T-helper 1 cell treated with Interleukin-12 subunit alpha and Interleukin-12 subunit beta and Interleukin-4 antibody, amounts not matched to agents 30 ng/mL and 1 ng/mL, for 36 hours (primary cell): ENCODE results near the gene GNAL. TPM values are rescaled to one million over a fixed set of nuclear protein-coding genes. Genes with fewer than 3 reads are reported as not detected.

Source experiments
- intact Hi-C: fragments of 100-400 bp; cut with micrococcal nuclease; formaldehyde crosslinking; loops from one replicate; pipeline ENCODE4 v1.15.1; 2024
- total RNA-seq: library from RNA; stranded (reverse); gene quantifications from 2 replicates; pipeline ENCODE4 v1.2.3, GENCODE V29; 2022

The GNAL gene
- total RNA-seq, 1 donor from 2014 or later: 2.6 TPM

DNA sequence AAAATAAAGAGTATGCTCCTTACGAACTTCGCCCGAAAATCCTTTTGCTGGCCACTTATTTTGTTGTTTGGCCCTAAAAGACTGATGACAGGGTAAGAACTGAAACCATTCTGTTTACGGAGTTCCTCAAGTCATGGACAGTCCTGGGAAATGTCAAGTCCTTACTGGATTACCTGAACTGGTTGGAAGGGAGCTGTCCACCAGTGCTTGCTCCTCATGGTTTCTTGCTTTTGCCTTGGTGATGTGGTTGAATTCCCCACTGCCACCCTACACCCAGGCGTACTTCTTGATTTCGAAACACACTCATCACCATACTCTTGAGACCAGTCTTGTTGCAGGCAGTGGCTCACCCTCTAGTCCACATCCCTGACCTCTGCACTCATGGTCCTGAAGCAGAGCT lies 113.1 kb downstream of the GNAL start:
- intact Hi-C loops: no loop called here

GRCh38 chr18:11802586-11802985 lies 113.5 kb downstream of the GNAL start:
- intact Hi-C loops: no loop called here

DNA sequence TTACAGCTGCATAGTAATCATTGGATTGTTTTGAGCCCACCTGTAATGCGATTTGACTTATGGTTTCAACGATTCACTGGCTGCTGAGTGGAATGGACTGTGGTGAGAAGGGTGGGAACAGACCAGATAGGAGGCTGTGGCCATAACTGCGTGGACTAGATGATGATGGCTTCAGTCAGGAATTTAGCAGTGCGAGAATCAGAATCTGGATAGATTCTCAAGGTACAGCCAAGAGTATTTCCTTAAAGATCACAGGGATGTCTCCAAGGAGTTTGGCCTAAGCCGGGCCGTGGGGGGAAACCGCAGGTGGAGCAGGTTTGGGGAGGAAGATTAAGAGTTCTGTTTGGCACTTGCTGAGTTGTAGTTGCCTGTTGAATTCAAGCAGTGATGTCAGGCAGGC lies 118.2 kb downstream of the GNAL start:
- intact Hi-C loops: no loop called here

- intact Hi-C loops: no loop called here
Measured at GRCh38 chr18:11808001-11808855, 119.2 kb downstream of the GNAL start.

DNA sequence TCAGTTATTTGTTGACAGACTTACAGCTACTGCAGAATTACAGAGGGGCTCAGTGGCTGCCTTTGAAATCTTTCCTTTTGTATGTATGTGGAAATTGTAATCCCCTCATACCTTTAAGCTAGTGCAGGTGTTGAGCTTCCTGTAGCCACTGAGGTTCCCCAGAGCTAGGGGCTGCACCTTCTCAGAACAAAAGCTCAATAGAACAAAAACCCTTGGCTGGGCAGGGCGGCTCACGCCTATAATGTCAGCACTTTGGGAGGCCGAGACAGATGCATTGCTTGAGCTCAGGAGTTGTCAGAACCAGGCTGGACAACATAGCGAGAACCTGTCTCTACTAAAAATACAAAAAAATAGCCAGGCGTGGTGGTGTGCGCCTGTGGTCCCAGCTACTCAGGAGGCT lies 120.8 kb downstream of the GNAL start:
- intact Hi-C loops: no loop called here

DNA sequence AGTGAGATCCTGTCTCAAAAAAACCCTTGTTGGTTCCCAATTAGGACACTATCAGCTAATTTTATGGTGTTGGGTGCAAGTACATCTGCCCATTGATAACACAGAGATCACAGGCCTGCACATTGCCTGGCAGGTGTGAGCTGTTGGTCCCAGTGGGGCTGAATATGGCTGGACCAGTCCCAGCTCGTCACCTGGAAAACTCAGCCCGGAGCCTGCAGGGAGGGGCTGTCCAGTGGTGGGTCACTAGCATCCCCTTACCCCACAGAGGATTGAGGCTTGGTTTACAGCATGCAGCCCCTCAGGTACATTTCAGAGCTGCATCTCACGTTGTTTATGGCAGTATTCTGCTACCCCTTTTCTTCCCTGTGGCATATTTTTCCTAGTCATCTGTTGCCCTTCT lies 121.3 kb downstream of the GNAL start:
- intact Hi-C loops: no loop called here

GRCh38 chr18:11811009-11811408 lies 121.9 kb downstream of the GNAL start:
- intact Hi-C loops: no loop called here

GRCh38 chr18:11817229-11817628 lies 128.2 kb downstream of the GNAL start:
- intact Hi-C loops: no loop called here

DNA sequence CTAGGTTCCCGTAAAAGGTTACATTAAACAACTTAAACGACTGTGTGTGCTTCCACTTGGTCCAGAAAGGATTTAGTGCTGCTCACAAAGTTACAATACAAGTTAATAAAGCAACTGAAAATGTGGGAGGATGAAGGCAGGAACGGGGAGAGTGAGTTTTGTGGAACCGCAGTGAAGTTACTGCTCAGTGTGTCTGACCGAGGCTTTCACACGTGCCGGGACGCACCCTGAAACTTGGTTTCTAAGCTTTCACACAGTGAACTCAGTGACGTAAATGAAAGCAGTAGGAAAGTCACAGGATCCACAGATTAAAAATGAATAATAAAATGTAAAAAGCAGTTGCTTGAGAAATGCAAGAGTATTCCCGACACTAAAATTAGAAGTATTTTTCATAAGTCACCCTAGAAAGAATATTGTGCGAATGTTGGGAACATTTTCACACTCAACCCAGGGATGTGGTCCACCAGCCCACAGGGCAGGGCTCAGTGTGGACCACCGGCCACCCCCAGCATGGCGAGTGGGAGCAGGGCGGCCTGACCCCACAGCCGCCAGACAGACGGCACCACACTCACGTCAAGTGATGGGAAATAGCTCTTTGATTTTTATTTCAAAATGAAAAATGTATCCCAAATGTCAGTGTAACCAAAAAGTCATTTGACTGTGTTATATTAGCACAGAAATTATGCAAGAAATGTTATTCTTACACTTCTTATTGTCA lies 129.6 kb downstream of the GNAL start:
- intact Hi-C loops: no loop called here

DNA sequence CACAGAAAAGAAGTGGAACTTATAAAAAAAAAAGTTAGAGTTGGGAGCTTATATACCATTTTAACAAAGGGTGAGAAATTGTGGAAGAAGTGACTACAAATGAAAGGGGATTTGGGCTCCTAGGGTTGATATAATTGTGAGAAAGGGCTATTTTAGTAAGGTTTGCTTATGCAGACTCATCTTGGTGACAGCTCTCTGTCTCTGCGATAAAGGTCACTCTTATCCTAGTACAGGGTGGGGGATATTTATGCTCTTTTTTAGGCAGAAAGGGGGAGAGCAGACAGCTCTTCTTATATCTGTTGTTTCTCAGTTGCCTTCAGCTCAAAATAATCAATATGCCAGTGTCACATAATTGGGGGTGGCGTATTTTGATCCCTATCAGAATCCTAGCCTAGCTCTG lies 130.9 kb downstream of the GNAL start:
- intact Hi-C loops: no loop called here

- intact Hi-C loops: no loop called here
Measured at GRCh38 chr18:11820697-11821096, 131.6 kb downstream of the GNAL start.

DNA sequence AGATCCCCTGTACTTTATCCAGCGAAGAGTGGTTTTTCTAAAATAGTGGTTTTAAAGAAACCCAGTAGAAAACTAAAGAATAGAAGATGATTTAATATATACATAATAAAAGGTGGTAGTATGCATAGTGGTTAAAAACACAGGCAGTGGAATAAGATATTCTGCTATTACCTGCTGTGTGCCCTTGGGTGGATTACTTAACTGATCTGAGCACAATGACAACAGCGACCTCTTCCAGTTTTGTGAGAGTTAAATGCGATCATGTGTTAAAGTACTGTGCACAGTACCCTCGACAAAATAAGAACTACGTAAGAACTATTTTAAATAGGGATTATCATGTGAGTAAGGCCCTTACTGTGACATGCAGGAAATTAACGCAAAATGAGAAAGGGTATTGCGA lies 132.1 kb downstream of the GNAL start:
- intact Hi-C loops: no loop called here

GRCh38 chr18:11821643-11822237 lies 132.7 kb downstream of the GNAL start:
- intact Hi-C loops: no loop called here

DNA sequence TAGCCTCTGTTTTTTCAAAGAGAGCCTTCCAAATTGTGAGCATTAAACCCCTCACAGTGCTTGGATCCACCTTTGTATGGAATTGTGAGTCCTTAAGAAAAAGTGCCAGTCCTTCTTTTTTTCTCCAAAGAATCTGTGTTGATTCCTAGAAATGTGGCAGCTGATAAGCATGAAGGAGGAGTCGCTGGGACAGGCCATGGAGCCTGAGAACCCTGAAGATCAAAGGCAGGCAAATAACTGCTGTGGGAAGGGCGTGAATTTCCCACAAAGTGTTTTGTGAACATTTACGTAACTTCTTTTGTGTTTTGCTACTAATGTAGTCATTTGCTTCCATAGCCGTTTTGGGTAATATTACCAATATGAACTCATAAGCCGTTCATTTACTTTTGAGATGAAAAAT lies 134.5 kb downstream of the GNAL start:
- intact Hi-C loops: no loop called here

GRCh38 chr18:11826836-11827235 lies 137.8 kb downstream of the GNAL start:
- intact Hi-C loops: no loop called here

DNA sequence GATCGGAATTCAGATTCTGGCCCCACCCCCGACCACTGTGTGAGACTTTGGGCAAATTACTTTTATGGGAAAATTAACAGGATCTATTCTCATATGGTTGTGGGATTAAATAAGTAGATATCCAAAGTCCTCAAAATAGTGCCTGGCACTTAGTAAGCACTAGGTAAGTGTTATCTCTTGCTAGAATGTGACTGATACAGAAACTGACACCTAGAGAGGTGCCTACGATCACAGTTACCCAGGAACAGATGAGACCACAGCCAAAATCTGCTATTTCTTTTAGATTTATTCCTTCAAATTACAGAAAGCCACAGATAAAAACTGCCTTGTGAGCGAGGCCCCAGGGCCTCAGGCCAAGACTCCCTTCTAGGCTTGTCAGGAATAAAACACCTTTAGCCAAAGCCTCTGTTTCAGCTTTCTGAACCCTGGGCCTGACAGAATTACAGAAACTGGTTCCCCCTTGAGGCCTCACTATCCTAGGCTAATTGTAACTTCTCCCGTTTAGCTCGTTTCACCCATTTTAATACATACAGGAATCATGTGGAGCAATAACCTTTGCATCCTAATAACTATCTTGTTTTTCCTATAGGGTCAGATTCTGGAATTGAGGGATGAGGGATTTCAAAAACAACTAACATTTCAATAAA lies 139.8 kb downstream of the GNAL start:
- intact Hi-C loops: no loop called here

- intact Hi-C loops: no loop called here
Measured at GRCh38 chr18:11830585-11830984, 141.5 kb downstream of the GNAL start.

GRCh38 chr18:11831921-11832320 lies 142.9 kb downstream of the GNAL start:
- intact Hi-C loops: no loop called here

DNA sequence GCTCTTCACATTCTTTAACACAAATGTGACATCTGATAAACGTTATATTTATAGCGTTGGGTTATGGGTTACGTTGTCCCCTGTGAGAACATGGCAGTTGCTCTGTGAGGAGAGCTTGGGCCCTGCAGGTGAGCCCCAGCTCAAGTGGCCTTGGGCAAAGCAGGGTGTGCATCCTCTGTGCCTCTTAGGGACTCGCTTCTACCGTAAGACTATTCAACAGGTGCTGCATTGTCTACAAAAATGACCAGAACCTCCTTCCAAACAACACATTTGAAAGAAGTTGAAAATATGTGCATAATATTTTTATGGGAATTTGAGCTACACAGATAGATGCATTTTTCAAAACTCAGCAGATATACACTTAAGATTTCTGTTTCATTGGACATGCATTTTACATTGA lies 145.7 kb downstream of the GNAL start:
- intact Hi-C loops: no loop called here

DNA sequence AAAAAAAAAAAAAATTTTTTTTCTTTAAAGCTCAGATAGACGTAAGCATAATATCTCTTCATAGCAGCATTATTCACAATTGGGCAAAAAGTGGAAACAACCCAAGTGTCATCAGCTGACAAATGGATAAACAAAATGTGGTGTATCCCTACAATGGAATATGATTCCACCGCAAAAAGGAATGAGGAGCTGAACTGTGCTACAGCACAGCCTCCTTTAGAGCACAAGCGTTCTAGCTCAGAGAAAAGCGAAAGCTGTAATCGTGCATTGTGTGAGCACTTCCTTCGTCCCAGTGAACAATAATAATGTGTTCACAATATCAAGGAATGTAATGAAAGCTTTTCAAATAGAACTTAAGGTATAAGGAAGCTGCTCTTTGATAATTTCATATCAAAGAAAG lies 150.5 kb downstream of the GNAL start:
- intact Hi-C loops: no loop called here

GRCh38 chr18:11840493-11840892 lies 151.4 kb downstream of the GNAL start:
- intact Hi-C loops: no loop called here

- intact Hi-C loops: no loop called here
Measured at GRCh38 chr18:11842562-11842961, 153.5 kb downstream of the GNAL start.
